ENCODE data around the gene TMEM163. TPM values are rescaled to one million over a fixed set of nuclear protein-coding genes. Genes with fewer than 3 reads are reported as not detected.

The TMEM163 gene
- total RNA-seq, 1 experiment from 2014 or later: 0.12 TPM

DNA sequence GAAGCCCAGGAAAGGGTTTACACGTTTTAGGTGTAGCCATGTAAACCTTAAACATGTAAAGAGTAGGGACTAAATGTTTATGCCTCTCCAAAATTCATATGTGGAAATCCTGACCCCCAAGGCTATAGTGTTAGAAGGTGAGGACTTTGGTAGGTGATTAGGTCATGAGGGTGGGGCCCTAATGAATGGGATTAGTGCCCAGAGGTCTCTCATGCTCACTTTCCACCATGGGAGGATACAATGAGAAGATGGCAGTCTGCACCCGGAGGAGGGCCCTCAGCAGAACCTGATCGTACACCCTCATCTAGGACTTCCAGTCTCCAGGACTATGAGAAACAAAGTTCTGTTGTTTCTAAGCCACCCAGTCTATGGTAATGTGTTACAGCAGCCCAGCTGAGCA lies 119.6 kb downstream of the TMEM163 start:
- ATAC-seq (no peak), DNase-seq (ENCODE audit: low read depth, low spot score) (no peak)
- TF ChIP-seq, protein P1, sequence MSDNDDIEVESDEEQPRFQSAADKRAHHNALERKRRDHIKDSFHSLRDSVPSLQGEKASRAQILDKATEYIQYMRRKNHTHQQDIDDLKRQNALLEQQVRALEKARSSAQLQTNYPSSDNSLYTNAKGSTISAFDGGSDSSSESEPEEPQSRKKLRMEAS (IDR thresholded peaks at IDR 0.05): no peak
- TF ChIP-seq ELF1 (IDR thresholded peaks at IDR 0.05; ENCODE audit: borderline replicate concordance, low read depth) (no peak), EZH2 (IDR thresholded peaks at IDR 0.05) (no peak), SIN3A (IDR thresholded peaks at IDR 0.05; ENCODE audit: low read depth) (no peak)
- TF ChIP-seq, protein P2, sequence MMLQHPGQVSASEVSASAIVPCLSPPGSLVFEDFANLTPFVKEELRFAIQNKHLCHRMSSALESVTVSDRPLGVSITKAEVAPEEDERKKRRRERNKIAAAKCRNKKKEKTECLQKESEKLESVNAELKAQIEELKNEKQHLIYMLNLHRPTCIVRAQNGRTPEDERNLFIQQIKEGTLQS (IDR thresholded peaks at IDR 0.05): no peak
- no peak overlapping the region for H3K9ac ChIP-seq (ENCODE audit: low read length)
- H3K9me3 ChIP-seq (ENCODE audit: control insufficient read depth in 1 of 2, insufficient read depth in 1 of 2, low read depth in 1 of 2, low read length in 2 of 2): no peaks in the 10 kb centered on the region
- H3K79me2 ChIP-seq (ENCODE audit: insufficient read depth, low read length): no peaks in the 10 kb centered on the region
- H4K20me1 ChIP-seq (ENCODE audit: insufficient read depth): no peaks in the 10 kb centered on the region
- no TSS peak for BruUV-seq (replicated peaks)
- RAD21 ChIA-PET (ENCODE audit: low non-redundant PET in 1 of 2, low total read pairs in 2 of 2, uncharacterized antibody in 2 of 2, unreplicated experiment in 2 of 2): no interaction called here
- no peak overlapping the region for H3K27ac ChIP-seq (ENCODE audit: low read depth, low read length)
- no peaks in the 10 kb centered on the region for H3K27me3 ChIP-seq (ENCODE audit: insufficient read depth, low read length)
- intact Hi-C loops (cut with micrococcal nuclease): no loop called here
- no peaks in the 10 kb centered on the region for H3K4me1 ChIP-seq (ENCODE audit: control insufficient read depth in 1 of 2, insufficient read depth in 2 of 2, low read length in 2 of 2)
- no peak overlapping the region for H2AFZ ChIP-seq (ENCODE audit: low read depth, low read length, poor library complexity, severe bottlenecking)
- CTCF ChIA-PET: no interaction called here
- POLR2A ChIA-PET: no interaction called here
- H3K36me3 ChIP-seq (ENCODE audit: control insufficient read depth in 1 of 2, insufficient read depth in 2 of 2, low read length in 2 of 2): no peaks in the 10 kb centered on the region
- H3K4me3 ChIP-seq (replicated peaks in 1 of 2; ENCODE audit: low read depth in 1 of 2, low read length in 2 of 2): no peak overlapping the region
- H3K4me2 ChIP-seq (ENCODE audit: low read length): no peak overlapping the region
- H3K9me2 ChIP-seq (ENCODE audit: insufficient read depth): no peaks in the 10 kb centered on the region

DNA sequence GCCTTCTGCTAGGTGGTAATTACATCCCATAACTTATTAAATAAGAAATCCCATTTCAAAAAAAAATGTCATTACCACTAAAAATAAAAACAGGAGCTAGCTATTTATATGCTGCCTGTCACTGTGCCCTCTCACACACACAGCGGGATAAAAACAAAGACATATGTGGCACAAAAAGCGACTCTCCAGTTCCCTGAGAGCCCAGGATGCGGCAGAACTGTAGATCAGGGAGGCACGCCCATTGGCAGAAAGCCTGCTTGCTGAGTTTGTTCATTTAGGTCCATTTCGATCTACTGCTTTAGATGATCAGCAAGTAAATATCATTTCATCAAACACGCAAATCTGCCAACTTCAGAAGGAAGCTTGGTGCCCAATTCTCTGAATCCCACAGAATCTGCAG lies 124.4 kb downstream of the TMEM163 start:
- H3K9me3 ChIP-seq (ENCODE audit: control insufficient read depth in 1 of 2, insufficient read depth in 1 of 2, low read depth in 1 of 2, low read length in 2 of 2): no peaks in the 10 kb centered on the region
- ChIA-PET POLR2A (no interaction called here), RAD21 (ENCODE audit: low non-redundant PET in 1 of 2, low total read pairs in 2 of 2, uncharacterized antibody in 2 of 2, unreplicated experiment in 2 of 2) (no interaction called here), CTCF (no interaction called here)
- H3K36me3 ChIP-seq (ENCODE audit: control insufficient read depth in 1 of 2, insufficient read depth in 2 of 2, low read length in 2 of 2): no peaks in the 10 kb centered on the region
- H3K9me2 ChIP-seq (ENCODE audit: insufficient read depth): no peaks in the 10 kb centered on the region
- no peak overlapping the region for H3K4me2 ChIP-seq (ENCODE audit: low read length)
- H2AFZ ChIP-seq (ENCODE audit: low read depth, low read length, poor library complexity, severe bottlenecking): no peak overlapping the region
- ATAC-seq (no peak), DNase-seq (ENCODE audit: low read depth, low spot score) (no peak)
- H3K79me2 ChIP-seq (ENCODE audit: insufficient read depth, low read length): no peaks in the 10 kb centered on the region
- H3K4me1 ChIP-seq (ENCODE audit: control insufficient read depth in 1 of 2, insufficient read depth in 2 of 2, low read length in 2 of 2): no peaks in the 10 kb centered on the region
- no peaks in the 10 kb centered on the region for H3K27me3 ChIP-seq (ENCODE audit: insufficient read depth, low read length)
- no peaks in the 10 kb centered on the region for H4K20me1 ChIP-seq (ENCODE audit: insufficient read depth)
- H3K27ac ChIP-seq (ENCODE audit: low read depth, low read length): no peak overlapping the region
- TF ChIP-seq JUND (IDR thresholded peaks at IDR 0.05) (no peak), YY1 (IDR thresholded peaks at IDR 0.05; ENCODE audit: extremely low read depth, insufficient replicate concordance, low read depth, low read length) (no peak), ELF1 (IDR thresholded peaks at IDR 0.05; ENCODE audit: borderline replicate concordance, low read depth) (no peak), ZFX (IDR thresholded peaks at IDR 0.05) (no peak), POLR2A (IDR thresholded peaks at IDR 0.05; ENCODE audit: borderline replicate concordance, extremely low read depth, insufficient read depth, insufficient read length) (no peak), SP1 (IDR thresholded peaks at IDR 0.05; ENCODE audit: low read depth) (no peak), SIN3A (IDR thresholded peaks at IDR 0.05; ENCODE audit: low read depth) (no peak)
- TF ChIP-seq, protein P1 (IDR thresholded peaks at IDR 0.05): no peak
- no peak overlapping the region for H3K4me3 ChIP-seq (replicated peaks in 1 of 2; ENCODE audit: low read depth in 1 of 2, low read length in 2 of 2)
- no TSS peak for BruUV-seq (replicated peaks)
- no peak overlapping the region for H3K9ac ChIP-seq (ENCODE audit: low read length)
- intact Hi-C loops (cut with micrococcal nuclease): no loop called here

Measured in HCT116 (cell line).